IMR-90 (cell line): ENCODE measurements around the gene SNX1.
A peak's percentile ranks its signal among the peaks of the same experiment; 100 is the strongest.

Source experiments
- BHLHE40 ChIP-seq: fragments of 150-350 bp; IDR thresholded peaks from 2 replicates; pipeline ENCODE4 v1.6.1; 2016; ENCODE audit warnings: mild to moderate bottlenecking, low read depth, low read length
- CHD1 ChIP-seq: IDR thresholded peaks from 2 replicates; pipeline ENCODE4 v1.6.1; 2012; ENCODE audit warnings: low read depth, low read length, improper control_type of control experiment
- CTCF ChIP-seq: conservative IDR thresholded peaks from 2 replicates; pipeline ENCODE4 v1.5.1; 2012; ENCODE audit warnings: mild to moderate bottlenecking, low read depth, low read length, improper control_type of control experiment
- FOS ChIP-seq: fragments of 150-350 bp; IDR thresholded peaks from 2 replicates; pipeline ENCODE4 v1.6.1; 2016; ENCODE audit warnings: low read depth, low read length
- MAFK ChIP-seq: IDR thresholded peaks from 2 replicates; pipeline ENCODE4 v1.6.1; 2012; ENCODE audit warnings: low read depth, low read length, improper control_type of control experiment
- MAZ ChIP-seq: IDR thresholded peaks from 2 replicates; pipeline ENCODE4 v1.6.1; 2012; ENCODE audit warnings: low read depth, mild to moderate bottlenecking, low read length, improper control_type of control experiment, moderate library complexity, borderline replicate concordance
- NFE2L2 ChIP-seq: fragments of 150-350 bp; IDR thresholded peaks from 2 replicates; pipeline ENCODE4 v1.6.1; 2016; ENCODE audit warnings: low read depth, mild to moderate bottlenecking, low read length
- POLR2A ChIP-seq: IDR thresholded peaks from 2 replicates; pipeline ENCODE4 v1.6.1; 2012; ENCODE audit warnings: mild to moderate bottlenecking, low read depth, low read length
- RAD21 ChIP-seq: IDR thresholded peaks from 2 replicates; pipeline ENCODE4 v1.6.1; 2012; ENCODE audit warnings: low read length, improper control_type of control experiment
- RFX5 ChIP-seq: IDR thresholded peaks from 2 replicates; pipeline ENCODE4 v1.8.0; 2012; ENCODE audit warnings: low read depth, mild to moderate bottlenecking, low read length, moderate library complexity
- SMC3 ChIP-seq: fragments of 150-350 bp; IDR thresholded peaks from 2 replicates; pipeline ENCODE4 v1.6.1; 2016; ENCODE audit warnings: low read depth, mild to moderate bottlenecking, antibody characterized with exemption, low read length, moderate library complexity
- USF2 ChIP-seq: fragments of 150-350 bp; IDR thresholded peaks from 2 replicates; pipeline ENCODE4 v1.6.1; 2017; ENCODE audit warnings: mild to moderate bottlenecking, antibody characterized with exemption, low read length, low read depth

- TF ChIP-seq NFE2L2 (no peak), CTCF (no peak), RFX5 (no peak), MAZ (no peak), RAD21 (no peak), BHLHE40 (no peak), POLR2A (peak; percentile 30; the same call in 1 of the 2 replicates), USF2 (no peak), FOS (no peak), MAFK (no peak), SMC3 (no peak), CHD1 (no peak)
These were observed 66.1 kb downstream of the SNX1 start for GRCh38 chr15:64161688-64162477.
